Bronchial epithelial cell (primary cell): ENCODE measurements around the gene PDZD8. TPM values are rescaled to one million over a fixed set of nuclear protein-coding genes. Genes with fewer than 3 reads are reported as not detected.

ENCODE experiments used
- DNase-seq: peaks from one replicate; pipeline ENCODE4 v3.0.0-alpha.2; 2010; ENCODE audit warnings: low read depth
- FAIRE-seq: peaks from 2 replicates; lab custom pipeline; 2011; peaks lifted over from hg19 to GRCh38; lab: Jason Lieb, UNC
- H3K27me3 ChIP-seq: 2 replicates; pipeline ENCODE4 v1.5.1; 2011; ENCODE audit warnings: low read length; ENCODE audit not compliant: control insufficient read depth, insufficient read depth
- H3K36me3 ChIP-seq: 2 replicates; pipeline ENCODE4 v1.5.1; 2011; ENCODE audit warnings: low read length; ENCODE audit not compliant: control insufficient read depth, insufficient read depth
- H3K4me3 ChIP-seq: 2 replicates; pipeline ENCODE4 v1.5.1; 2011; ENCODE audit warnings: mild to moderate bottlenecking, low read depth, low read length, control low read depth
- CTCF ChIP-seq: IDR thresholded peaks from 2 replicates; pipeline ENCODE4 v1.5.1; 2011; ENCODE audit warnings: mild to moderate bottlenecking, moderate library complexity, low read length, control low read depth, inconsistent platforms; ENCODE audit not compliant: insufficient read depth, severe bottlenecking
- total RNA-seq: library from RNA; depleted of rRNA; stranded (reverse); fragments of >200 nt; gene quantifications from 2 replicates; pipeline ENCODE4 v1.2.1, GENCODE V29; 2014

Gene PDZD8
- total RNA-seq, 1 donor from 2014 or later, result 20.3 TPM

DNA sequence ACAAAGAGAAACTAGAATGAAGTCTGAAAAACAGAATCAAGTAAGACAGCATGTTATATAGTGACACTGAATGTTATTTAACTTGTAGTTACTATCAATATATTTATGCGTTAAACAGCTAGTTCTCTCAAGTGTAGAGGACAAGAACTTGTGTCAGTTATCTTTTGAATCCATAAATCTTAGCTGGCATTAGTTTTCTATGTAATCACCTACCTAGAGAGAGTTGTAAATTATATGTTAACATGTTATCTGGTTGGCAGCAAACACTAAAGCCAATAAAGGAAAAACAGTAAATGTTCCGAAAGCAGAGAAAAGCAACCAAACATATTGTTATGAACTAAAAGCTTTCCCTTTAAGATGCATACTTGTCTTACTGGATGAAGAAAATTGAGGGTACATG is 97.6 kb downstream of the PDZD8 start:
- Histone ChIP-seq H3K4me3 (no peak overlapping the region), H3K36me3 (no peaks in the 10 kb centered on the region), H3K27me3 (no peaks in the 10 kb centered on the region)
- no peak for FAIRE-seq
- no peak for TF ChIP-seq CTCF
- DNase-seq, result no peak

GRCh38 chr10:117275121-117275520 is 100.1 kb downstream of the PDZD8 start:
- Histone ChIP-seq H3K4me3 (no peak overlapping the region), H3K36me3 (no peaks in the 10 kb centered on the region), H3K27me3 (no peaks in the 10 kb centered on the region)
- FAIRE-seq (no peak), DNase-seq (no peak)
- no peak for TF ChIP-seq CTCF

GRCh38 chr10:117274509-117274908 is 100.7 kb downstream of the PDZD8 start:
- Histone ChIP-seq H3K4me3 (no peak overlapping the region), H3K36me3 (no peaks in the 10 kb centered on the region), H3K27me3 (no peaks in the 10 kb centered on the region)
- no peak for TF ChIP-seq CTCF
- DNase-seq, result no peak
- no peak for FAIRE-seq

DNA sequence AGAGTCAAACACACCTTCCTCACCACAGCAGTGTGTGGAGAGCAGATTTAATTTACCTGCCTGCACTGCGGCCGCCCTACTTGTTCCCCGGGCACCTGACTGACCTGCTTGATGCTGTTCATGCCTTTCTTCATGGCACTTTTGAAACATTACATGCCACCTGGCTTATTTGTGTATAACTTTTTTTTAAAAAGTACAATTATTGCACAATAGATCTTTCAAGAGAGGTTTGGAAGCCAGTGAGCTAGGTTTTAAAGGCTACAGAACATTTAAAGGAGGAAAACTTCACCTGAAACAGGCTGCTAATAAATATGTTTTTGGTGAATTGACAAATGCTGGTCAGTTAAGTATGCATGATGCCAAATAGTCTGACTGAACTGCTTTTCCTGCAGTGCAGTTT is 101.3 kb downstream of the PDZD8 start:
- no peak for DNase-seq
- FAIRE-seq, result no peak
- Histone ChIP-seq H3K27me3 (no peaks in the 10 kb centered on the region), H3K36me3 (no peaks in the 10 kb centered on the region), H3K4me3 (no peak overlapping the region)
- no peak for TF ChIP-seq CTCF

DNA sequence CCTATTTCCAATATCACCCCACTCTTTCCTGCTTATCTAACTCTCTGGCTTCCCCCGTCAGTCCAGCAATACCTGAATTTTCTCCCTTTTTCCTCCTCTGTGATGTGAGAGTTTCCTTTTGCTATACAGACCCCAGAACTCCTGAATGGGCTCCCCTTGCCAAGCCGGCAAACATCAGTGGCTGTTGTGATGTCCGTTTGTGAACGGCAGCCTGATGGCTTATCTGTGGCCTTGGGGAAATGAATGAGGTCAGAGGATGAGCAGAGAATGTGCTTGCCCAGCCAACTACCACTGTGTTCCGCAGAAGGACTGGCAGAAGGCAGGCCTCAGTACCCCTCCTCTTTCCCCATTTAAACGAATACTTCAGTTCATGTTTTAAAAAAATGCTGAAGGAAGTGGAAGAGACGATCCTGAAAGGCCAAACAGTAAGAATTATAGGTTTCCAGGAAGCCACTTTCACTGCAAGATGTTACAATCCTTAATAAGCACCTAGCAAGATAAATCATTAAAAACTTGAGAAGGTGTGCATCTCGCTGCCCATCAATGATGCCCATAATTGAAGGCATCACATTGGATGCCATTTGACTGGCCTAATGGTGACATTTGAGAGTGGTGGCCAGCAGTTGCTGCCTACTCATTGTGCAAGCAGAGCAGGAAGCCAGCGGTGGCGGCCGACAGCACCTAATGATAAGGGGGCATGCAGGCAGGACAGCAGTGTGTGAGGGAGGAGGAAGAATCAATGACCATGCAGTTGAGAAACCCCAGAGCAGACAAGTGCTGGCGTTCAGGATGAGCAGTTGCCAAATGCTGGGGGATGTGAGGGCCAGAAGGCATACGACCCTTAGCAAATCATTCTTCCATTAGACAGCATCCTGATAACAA is 102.8 kb downstream of the PDZD8 start:
- no peak for FAIRE-seq
- no peak overlapping the region for H3K4me3 ChIP-seq
- no peak for DNase-seq
- H3K36me3 ChIP-seq, result no peaks in the 10 kb centered on the region
- TF ChIP-seq CTCF, result no peak
- H3K27me3 ChIP-seq, result no peaks in the 10 kb centered on the region
